GM03348 (cell line): Measurements from ENCODE around the gene SEC16A.

ENCODE experiments used
- DNase-seq: peaks from one replicate; pipeline ENCODE4 v3.0.0; 2012; ENCODE audit warnings: low spot score

Gene SEC16A, protein sequence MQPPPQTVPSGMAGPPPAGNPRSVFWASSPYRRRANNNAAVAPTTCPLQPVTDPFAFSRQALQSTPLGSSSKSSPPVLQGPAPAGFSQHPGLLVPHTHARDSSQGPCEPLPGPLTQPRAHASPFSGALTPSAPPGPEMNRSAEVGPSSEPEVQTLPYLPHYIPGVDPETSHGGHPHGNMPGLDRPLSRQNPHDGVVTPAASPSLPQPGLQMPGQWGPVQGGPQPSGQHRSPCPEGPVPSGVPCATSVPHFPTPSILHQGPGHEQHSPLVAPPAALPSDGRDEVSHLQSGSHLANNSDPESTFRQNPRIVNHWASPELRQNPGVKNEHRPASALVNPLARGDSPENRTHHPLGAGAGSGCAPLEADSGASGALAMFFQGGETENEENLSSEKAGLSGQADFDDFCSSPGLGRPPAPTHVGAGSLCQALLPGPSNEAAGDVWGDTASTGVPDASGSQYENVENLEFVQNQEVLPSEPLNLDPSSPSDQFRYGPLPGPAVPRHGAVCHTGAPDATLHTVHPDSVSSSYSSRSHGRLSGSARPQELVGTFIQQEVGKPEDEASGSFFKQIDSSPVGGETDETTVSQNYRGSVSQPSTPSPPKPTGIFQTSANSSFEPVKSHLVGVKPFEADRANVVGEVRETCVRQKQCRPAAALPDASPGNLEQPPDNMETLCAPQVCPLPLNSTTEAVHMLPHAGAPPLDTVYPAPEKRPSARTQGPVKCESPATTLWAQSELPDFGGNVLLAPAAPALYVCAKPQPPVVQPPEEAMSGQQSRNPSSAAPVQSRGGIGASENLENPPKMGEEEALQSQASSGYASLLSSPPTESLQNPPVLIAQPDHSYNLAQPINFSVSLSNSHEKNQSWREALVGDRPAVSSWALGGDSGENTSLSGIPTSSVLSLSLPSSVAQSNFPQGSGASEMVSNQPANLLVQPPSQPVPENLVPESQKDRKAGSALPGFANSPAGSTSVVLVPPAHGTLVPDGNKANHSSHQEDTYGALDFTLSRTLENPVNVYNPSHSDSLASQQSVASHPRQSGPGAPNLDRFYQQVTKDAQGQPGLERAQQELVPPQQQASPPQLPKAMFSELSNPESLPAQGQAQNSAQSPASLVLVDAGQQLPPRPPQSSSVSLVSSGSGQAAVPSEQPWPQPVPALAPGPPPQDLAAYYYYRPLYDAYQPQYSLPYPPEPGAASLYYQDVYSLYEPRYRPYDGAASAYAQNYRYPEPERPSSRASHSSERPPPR (N-terminal part only)

DNA sequence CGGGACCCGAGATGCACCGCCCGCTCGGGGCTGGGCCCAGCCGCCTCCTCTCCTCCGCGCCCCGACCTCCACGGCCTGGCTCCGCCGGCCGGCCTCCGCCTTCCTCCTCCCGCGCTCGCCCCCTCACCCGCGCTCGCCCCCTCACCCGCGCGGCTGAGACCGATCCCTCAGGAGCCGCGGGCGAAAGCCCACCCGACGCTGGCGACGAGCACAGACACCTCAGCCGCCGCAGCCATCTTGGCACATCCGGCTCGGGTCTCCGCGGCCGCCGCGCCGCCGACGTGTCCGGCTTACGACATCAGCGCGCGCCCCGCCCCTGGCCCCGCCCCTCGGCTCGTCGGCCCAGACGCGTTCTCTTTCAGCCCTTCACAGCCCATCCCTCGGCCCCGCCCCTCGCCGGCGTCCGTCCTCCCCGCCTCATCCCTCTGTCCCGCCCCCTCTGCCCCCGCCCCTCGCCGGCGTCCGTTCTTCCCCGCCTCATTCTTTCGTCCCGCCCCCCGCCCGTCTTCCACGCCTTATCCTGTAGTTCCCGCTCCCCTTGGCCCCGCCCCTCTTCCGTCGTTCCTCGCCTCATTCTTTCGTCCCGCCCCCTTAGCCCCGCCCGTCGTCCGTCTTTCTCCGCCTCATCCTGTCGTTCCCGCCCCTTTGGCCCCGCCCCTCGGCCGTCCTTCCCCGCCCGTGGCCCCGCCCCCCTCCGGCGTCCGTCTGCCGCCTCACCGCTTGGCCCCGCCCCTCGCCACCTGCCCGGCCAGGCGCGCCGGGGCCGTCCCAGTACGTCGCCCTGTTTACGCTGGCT, at the start of gene SEC16A:
Gene SEC16A (minus strand): TSS at position 248 of the 796 bp plus-strand sequence. CDS start 5,425 bp downstream, outside the sequence.
- DNase-seq: peak; percentile 99

- DNase-seq: no peak
Measured at GRCh38 chr9:136531904-136532798, 49.3 kb upstream of the SEC16A start.

GRCh38 chr9:136531186-136531903, 48.5 kb upstream of the SEC16A start:
- DNase-seq: no peak

- DNase-seq: no peak
Measured at GRCh38 chr9:136530461-136531089, 47.7 kb upstream of the SEC16A start.

DNA sequence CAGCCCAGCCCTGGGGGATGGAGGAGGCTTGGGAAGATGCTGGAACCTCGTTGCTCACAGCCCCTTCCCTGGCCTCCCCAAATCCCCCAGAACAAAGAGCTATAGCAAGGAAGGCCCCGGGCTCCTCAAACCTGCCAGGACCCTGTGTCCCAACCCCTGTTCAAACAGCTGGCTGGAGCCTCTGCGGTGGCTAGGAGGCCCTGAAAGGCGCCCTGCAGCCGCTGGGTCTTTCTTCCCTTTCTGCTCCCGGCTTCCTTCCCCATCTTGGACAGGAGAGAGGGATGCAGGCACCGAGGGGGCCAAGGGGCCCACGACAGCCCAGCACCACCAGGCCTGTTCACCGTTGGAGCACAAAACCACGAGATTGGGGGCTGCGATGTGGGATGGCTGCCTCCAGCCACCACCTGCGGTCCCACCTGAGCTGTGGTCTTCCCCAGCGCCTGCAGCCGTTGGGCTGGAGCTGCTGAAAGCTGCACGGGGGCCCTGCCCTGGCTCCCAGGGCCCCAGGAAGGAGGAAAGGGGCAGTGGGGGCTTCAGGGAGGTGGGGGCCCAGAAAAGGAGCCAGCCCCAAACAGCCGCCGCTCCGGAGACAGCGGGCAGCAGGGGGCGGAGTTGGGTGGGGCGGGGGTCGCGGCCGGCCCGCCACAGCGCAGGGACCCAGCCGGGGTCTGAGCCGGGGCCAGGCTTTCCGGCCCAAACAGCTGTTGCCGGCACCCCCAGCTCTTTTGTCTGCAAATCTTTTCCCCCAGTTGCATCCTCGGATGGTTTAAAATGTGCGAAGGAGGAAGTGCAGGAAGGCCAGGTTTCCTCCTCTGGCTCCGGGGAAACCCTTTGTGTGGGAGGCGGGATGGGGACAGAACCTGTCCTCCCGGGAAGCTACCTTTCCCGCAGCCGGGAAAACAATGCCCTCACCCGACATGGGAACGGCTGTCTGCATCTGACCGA, 46.9 kb upstream of the SEC16A start:
- DNase-seq: no peak

- no peak for DNase-seq
Measured at GRCh38 chr9:136528716-136529341, 46.0 kb upstream of the SEC16A start.

GRCh38 chr9:136527721-136528710, 45.2 kb upstream of the SEC16A start:
- peak; percentile 83 for DNase-seq

GRCh38 chr9:136527131-136527530, 44.3 kb upstream of the SEC16A start:
- no peak for DNase-seq

DNA sequence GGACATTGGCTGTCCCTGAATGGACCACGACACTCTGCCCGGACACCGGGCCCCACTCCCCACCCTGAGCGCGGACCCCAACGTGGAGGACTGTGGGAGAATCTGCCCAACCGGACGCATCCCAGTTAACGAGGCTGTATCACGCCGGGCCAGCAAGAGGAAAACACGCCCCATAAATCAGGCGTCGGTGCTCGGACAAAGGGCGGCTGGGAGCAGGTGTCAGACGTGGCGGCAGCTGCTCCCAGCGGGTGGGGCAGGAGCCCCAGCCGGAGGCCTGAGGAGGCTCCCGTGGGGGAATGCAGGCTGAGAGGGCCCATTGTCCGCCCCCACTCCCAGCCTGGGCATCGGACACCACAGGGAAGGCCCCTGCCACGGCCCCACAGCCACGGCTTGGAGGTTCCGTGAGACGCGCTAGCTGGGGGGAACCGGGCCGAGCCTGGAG, 43.8 kb upstream of the SEC16A start:
- no peak for DNase-seq

GRCh38 chr9:136525841-136526499, 43.1 kb upstream of the SEC16A start:
- DNase-seq: no peak

DNA sequence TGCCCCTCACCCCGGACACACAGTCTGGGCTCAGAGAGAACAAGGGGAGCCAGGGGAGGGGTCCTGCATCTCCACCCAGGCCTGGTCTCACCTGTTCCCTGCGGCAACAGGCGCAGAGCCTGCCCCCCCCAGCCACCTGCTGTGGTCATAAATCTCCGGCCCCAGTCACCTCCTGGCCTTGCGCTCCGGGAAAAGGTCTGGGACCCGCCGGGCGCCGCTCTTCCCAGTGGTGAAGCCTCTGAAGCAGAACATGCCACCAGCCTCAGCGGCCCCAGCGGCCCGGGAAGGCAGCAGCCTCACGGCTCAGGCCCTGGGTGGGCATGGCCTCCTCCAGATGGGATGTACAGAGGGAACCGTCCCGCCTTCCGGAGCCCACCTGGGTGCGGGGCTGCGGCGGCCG, 42.4 kb upstream of the SEC16A start:
- DNase-seq: no peak

GRCh38 chr9:136522314-136523237, 39.7 kb upstream of the SEC16A start:
- DNase-seq: no peak

GRCh38 chr9:136521537-136521936, 38.7 kb upstream of the SEC16A start:
- no peak for DNase-seq

DNA sequence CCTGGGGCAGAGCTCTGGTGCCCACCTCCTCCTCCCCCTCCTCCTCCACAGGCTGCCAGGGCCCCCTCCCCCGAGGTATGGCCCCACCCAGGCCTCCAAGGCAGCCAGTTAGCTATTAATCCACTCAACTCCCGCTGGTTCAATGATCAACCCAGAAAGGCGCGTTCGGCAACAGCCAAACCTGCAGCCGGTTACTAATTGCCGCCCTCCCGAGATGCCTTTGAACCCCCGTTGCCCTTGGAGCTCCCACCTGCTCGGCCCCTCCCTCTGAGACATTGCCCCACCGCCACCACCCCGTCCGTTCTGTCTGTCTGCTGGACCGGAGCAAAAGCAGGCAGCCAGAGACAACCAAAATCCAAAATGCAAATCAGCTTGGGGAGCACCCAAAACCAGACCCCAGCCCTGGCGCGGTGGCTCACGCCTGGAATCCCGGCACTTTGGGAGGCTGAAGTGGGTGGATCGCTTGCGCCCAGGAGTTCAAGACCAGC, 37.3 kb upstream of the SEC16A start:
- no peak for DNase-seq
